Psoas muscle (tissue), 8 donors: Measurements from ENCODE around the gene KRTAP10-6. TPM values are rescaled to one million over a fixed set of nuclear protein-coding genes. Genes with fewer than 3 reads are reported as not detected.
"Not testable (repeated sequence)": the region's sequence is repeated elsewhere in the genome, so short reads cannot be mapped to it uniquely, and the experiment has no call there.

Experiments
- ATAC-seq, 4 donors: fragments of 200-7000 bp; cut with Tn5 transposase; one replicate each; pipeline ENCODE4 v1.9.1; 2020; ENCODE audit warnings: moderate library complexity in 3 of 4, mild to moderate bottlenecking in 2 of 4
- DNase-seq, 2 donors: peaks; one replicate each; pipeline ENCODE4 v3.0.0-alpha.2; 2020
- H3K27ac ChIP-seq: fragments of 200-600 bp; one replicate; pipeline ENCODE4 v1.8.0; 2022
- H3K27me3 ChIP-seq, 3 donors: fragments of 200-600 bp in 1 of 3; one replicate each; pipeline versions ENCODE4 v1.6.1 to v1.8.0; 2013 to 2022; ENCODE audit warnings: low read length in 2 of 3, mild to moderate bottlenecking in 2 of 3, moderate library complexity in 1 of 3; ENCODE audit not compliant: insufficient read depth in 3 of 3
- H3K36me3 ChIP-seq, 2 donors: fragments of 200-600 bp in 1 of 2; one replicate each; pipeline versions ENCODE4 v1.6.1 to v1.8.0; 2013 to 2022; ENCODE audit warnings: low read depth in 1 of 2, mild to moderate bottlenecking in 1 of 2, moderate library complexity in 1 of 2; ENCODE audit not compliant: insufficient read depth in 1 of 2
- H3K4me1 ChIP-seq: fragments of 200-600 bp; one replicate; pipeline ENCODE4 v1.8.0; 2022
- H3K4me3 ChIP-seq: fragments of 200-600 bp; one replicate; pipeline ENCODE4 v1.8.0; 2022; ENCODE audit warnings: mild to moderate bottlenecking
- H3K9me3 ChIP-seq: fragments of 200-600 bp; one replicate; pipeline ENCODE4 v1.8.0; 2022
- CTCF ChIP-seq: fragments of 200-600 bp; IDR thresholded peaks from one replicate; pipeline ENCODE4 v1.8.0; 2022; ENCODE audit warnings: antibody characterized with exemption
- WGBS, 3 donors: extraction: QIAGEN DNeasy Blood & Tissue Kit; methylation state at CpG; one replicate each; pipeline versions ENCODE4 v1.1.6 to v1.1.7; 2013; 5-methylcytosine and 5-hydroxymethylcytosine counted together
- intact Hi-C, 2 donors: fragments of 100-400 bp; cut with DNase I; formaldehyde crosslinking; loops; one replicate each; pipeline versions ENCODE4 v1.11.0 to v1.14.2; 2022
- polyA plus RNA-seq, 3 donors: library from polyadenylated mRNA; stranded (reverse); fragments of 200-250 nt; gene quantifications; one replicate each; pipeline ENCODE4 v1.2.3, GENCODE V29; 2013
- total RNA-seq, 4 donors: library from RNA; stranded (reverse); fragmentation: NEBNext Ultra II Directional in 2 of 4; extraction: Animal tissue kit (Norgen Biotek cat#: 25700) in 2 of 4; gene quantifications; one replicate each; pipeline versions ENCODE4 v1.2.1 to v1.2.4, GENCODE V29; 2021 to 2023
- donor health status: healthy with polysubstance abuse.
- donor health status: DM: no; HTN: no; CAD: no; lungs with moderate emphysema.
- donor health status: Bipolar disorder and iron deficiency.
- donor health status: healthy.
- donor health status: DM: yes; HTN: yes; CAD: no.
- donor health status: DM: no; HTN: no; CAD: no.
- donor health status: DM: no; HTN: no; CAD: no.
- donor health status: DM: yes; HTN: yes; CAD: no.

KRTAP10-6 gene
- total and polyA plus RNA-seq, 7 donors, result not detected

GRCh38 chr21:44583089-44583799 is 9.1 kb downstream of the KRTAP10-6 start:
- DNase-seq (no peak), ATAC-seq (no peak)
- Histone ChIP-seq H3K4me1 (no peaks in the 10 kb centered on the region), H3K4me3 (no peak overlapping the region), H3K27ac (no peak overlapping the region), H3K36me3 (no peaks in the 10 kb centered on the region), H3K9me3 (peaks cover 4% of the 10 kb centered on the region), H3K27me3 (peaks cover 7 to 45% (median 13%) of the 10 kb centered on the region in 3 donors)
- intact Hi-C loops, result no loop called here
- WGBS, 3 donors, result 9 to 17% (median 13%) methylated on average over 11 of the region's 11 CpGs
- TF ChIP-seq CTCF, result no peak

GRCh38 chr21:44582055-44582454 is 10.2 kb downstream of the KRTAP10-6 start:
- Histone ChIP-seq H3K4me1 (no peaks in the 10 kb centered on the region), H3K27me3 (peaks cover 7 to 46% (median 16%) of the 10 kb centered on the region in 3 donors), H3K9me3 (peaks cover 9% of the 10 kb centered on the region), H3K4me3 (no peak overlapping the region), H3K27ac (no peak overlapping the region), H3K36me3 (no peaks in the 10 kb centered on the region)
- DNase-seq (no peak), ATAC-seq (no peak)
- intact Hi-C loops, result no loop called here
- WGBS, 3 donors, result 77 to 82% (median 81%) methylated on average over 15 of the region's 15 CpGs
- TF ChIP-seq CTCF, result no peak

- intact Hi-C loops, result no loop called here
- ATAC-seq (no peak), DNase-seq (no peak)
- H3K27ac ChIP-seq, result no peak overlapping the region
- no peaks in the 10 kb centered on the region for H3K4me1 ChIP-seq
- H3K36me3 ChIP-seq, result no peaks in the 10 kb centered on the region
- TF ChIP-seq CTCF, result no peak
- H3K9me3 ChIP-seq, result peaks cover 13% of the 10 kb centered on the region
- no peak overlapping the region for H3K4me3 ChIP-seq
- H3K27me3 ChIP-seq, result peaks cover 7 to 45% (median 16%) of the 10 kb centered on the region in 3 donors
- 84 to 94% (median 88%) methylated on average over 3 of the region's 3 CpGs for WGBS, 3 donors
Measured at GRCh38 chr21:44581158-44581557, 11.1 kb downstream of the KRTAP10-6 start.

- 16 to 28% (median 26%) methylated on average over 17 to 19 of the region's 19 CpGs for WGBS, 3 donors
- H3K27ac ChIP-seq, ATAC-seq, DNase-seq, H3K4me3 ChIP-seq, H3K4me1 ChIP-seq, H3K36me3 ChIP-seq, intact Hi-C loops: not testable (repeated sequence)
- peaks cover 7 to 44% (median 13%) of the 10 kb centered on the region in 3 donors for H3K27me3 ChIP-seq
- peaks cover 13% of the 10 kb centered on the region for H3K9me3 ChIP-seq
Measured at GRCh38 chr21:44580231-44580821, 12.0 kb downstream of the KRTAP10-6 start, which contains the start of gene KRTAP10-5. TSS of gene KRTAP10-5 (minus strand) at chr21:44580604. CDS start at chr21:44580578, 26 bp downstream.

- intact Hi-C loops, result no loop called here
- WGBS, 3 donors, result 24 to 42% (median 40%) methylated on average over 7 of the region's 7 CpGs
Measured at GRCh38 chr21:44579833-44580144, 12.5 kb downstream of the KRTAP10-6 start.

More at GRCh38 chr21:44579833-44580144, 12.5 kb downstream of the KRTAP10-6 start:
- Histone ChIP-seq H3K36me3 (no peaks in the 10 kb centered on the region), H3K4me1 (no peaks in the 10 kb centered on the region), H3K4me3 (no peak overlapping the region), H3K9me3 (peaks cover 13% of the 10 kb centered on the region), H3K27ac (no peak overlapping the region), H3K27me3 (peaks cover 7 to 46% (median 12%) of the 10 kb centered on the region in 3 donors)
- no peak for TF ChIP-seq CTCF
- no peak for DNase-seq
- ATAC-seq, result no peak
